Fibroblast of mammary gland (primary cell): ENCODE results near the gene MRPL32.
"Not testable (repeated sequence)": the region's sequence is repeated elsewhere in the genome, so short reads cannot be mapped to it uniquely, and the experiment has no call there.

Experiments
- DNase-seq: peaks from one replicate; pipeline ENCODE4 v3.0.0-alpha.2; 2010; ENCODE audit warnings: low read depth
- H3K4me3 ChIP-seq: 2 replicates; pipeline ENCODE4 v1.5.1; 2011; ENCODE audit warnings: low read depth, mild to moderate bottlenecking, low read length, moderate library complexity; ENCODE audit not compliant: control insufficient read depth
- CTCF ChIP-seq: conservative IDR thresholded peaks from 2 replicates; pipeline ENCODE4 v1.5.1; 2011; ENCODE audit warnings: low read depth, low read length, inconsistent platforms; ENCODE audit not compliant: control insufficient read depth, insufficient read depth

The MRPL32 gene

GRCh38 chr7:42931834-42932651 is at the start of gene MRPL32, which contains the start of gene PSMA2:
MRPL32 (plus strand) TSS chr7:42932376; CDS start chr7:42932387, 11 bp downstream.
PSMA2 (minus strand) TSS chr7:42932174; CDS start chr7:42932158, 16 bp downstream.
- TF ChIP-seq CTCF, result no peak
- peak within 1 kb of the TSS; percentile 99 for H3K4me3 ChIP-seq

GRCh38 chr7:42883950-42884349 is 48.2 kb upstream of the MRPL32 start:
- peak; percentile 33 for DNase-seq
- TF ChIP-seq CTCF, result no peak
- H3K4me3 ChIP-seq, result no peak overlapping the region

More at GRCh38 chr7:42931834-42932651, at the start of gene MRPL32, which contains the start of gene PSMA2:
- peak; percentile 97 for DNase-seq

GRCh38 chr7:42885183-42885582 is 47.0 kb upstream of the MRPL32 start:
- DNase-seq, H3K4me3 ChIP-seq: not testable (repeated sequence)

GRCh38 chr7:42886129-42886528 is 46.0 kb upstream of the MRPL32 start:
- H3K4me3 ChIP-seq, result no peak overlapping the region
- TF ChIP-seq CTCF, result peak; percentile 46
- peak; percentile 32 for DNase-seq

- DNase-seq, result no peak
- H3K4me3 ChIP-seq, result no peak overlapping the region
- TF ChIP-seq CTCF, result no peak
These were observed 45.2 kb upstream of the MRPL32 start for GRCh38 chr7:42886893-42887505.

GRCh38 chr7:42893346-42894240 is 38.6 kb upstream of the MRPL32 start:
- no peak overlapping the region for H3K4me3 ChIP-seq
- no peak for DNase-seq
- TF ChIP-seq CTCF, result no peak
